GM21381 (cell line): Measurements from ENCODE around the gene BTBD9.

Experiments used
- ATAC-seq: cut with Tn5 transposase; IDR thresholded peaks from one replicate; pipeline ENCODE4 v1.9.1; 2021; ENCODE audit warnings: mild to moderate bottlenecking, moderate library complexity; ENCODE audit not compliant: unreplicated experiment

The BTBD9 gene

GRCh38 chr6:38603496-38603895 is 36.2 kb downstream of the BTBD9 start:
- no peak for ATAC-seq

- ATAC-seq, result no peak
These were observed 39.7 kb downstream of the BTBD9 start for GRCh38 chr6:38599966-38600550.

- ATAC-seq, result no peak
These were observed 40.5 kb downstream of the BTBD9 start for GRCh38 chr6:38599261-38599660.

- ATAC-seq, result no peak
These were observed 45.6 kb downstream of the BTBD9 start for GRCh38 chr6:38593998-38594665.

- ATAC-seq, result no peak
These were observed 46.3 kb downstream of the BTBD9 start for GRCh38 chr6:38593409-38593808.

GRCh38 chr6:38591439-38591838 is 48.3 kb downstream of the BTBD9 start:
- ATAC-seq, result no peak

GRCh38 chr6:38589367-38589720 is 50.4 kb downstream of the BTBD9 start:
- no peak for ATAC-seq

GRCh38 chr6:38588631-38589366 is 50.9 kb downstream of the BTBD9 start:
- ATAC-seq, result no peak

- no peak for ATAC-seq
These were observed 51.9 kb downstream of the BTBD9 start for GRCh38 chr6:38587766-38588362.

- no peak for ATAC-seq
These were observed 52.7 kb downstream of the BTBD9 start for GRCh38 chr6:38586992-38587391.

GRCh38 chr6:38584731-38585130 is 55.0 kb downstream of the BTBD9 start:
- no peak for ATAC-seq

- no peak for ATAC-seq
These were observed 56.2 kb downstream of the BTBD9 start for GRCh38 chr6:38583523-38583922.

- no peak for ATAC-seq
These were observed 59.7 kb downstream of the BTBD9 start for GRCh38 chr6:38580030-38580429.

- no peak for ATAC-seq
These were observed 60.6 kb downstream of the BTBD9 start for GRCh38 chr6:38579010-38579628.

GRCh38 chr6:38578075-38578474 is 61.7 kb downstream of the BTBD9 start:
- ATAC-seq, result no peak

GRCh38 chr6:38577492-38577891 is 62.2 kb downstream of the BTBD9 start:
- no peak for ATAC-seq

GRCh38 chr6:38573801-38574395 is 65.8 kb downstream of the BTBD9 start:
- no peak for ATAC-seq

GRCh38 chr6:38572186-38572813 is 67.4 kb downstream of the BTBD9 start:
- no peak for ATAC-seq

GRCh38 chr6:38571721-38572120 is 68.0 kb downstream of the BTBD9 start:
- ATAC-seq, result no peak

GRCh38 chr6:38570750-38571149 is 69.0 kb downstream of the BTBD9 start:
- no peak for ATAC-seq

- ATAC-seq, result no peak
These were observed 72.3 kb downstream of the BTBD9 start for GRCh38 chr6:38567436-38567835.
